Hepatocyte (in vitro differentiated cells): ENCODE results near the gene RND2. TPM values are rescaled to one million over a fixed set of nuclear protein-coding genes. Genes with fewer than 3 reads are reported as not detected.
"Not testable (repeated sequence)": the region's sequence is repeated elsewhere in the genome, so short reads cannot be mapped to it uniquely, and the experiment has no call there.

Experiments used
- DNase-seq: peaks from one replicate; pipeline ENCODE4 v3.0.0-alpha.2; 2016; ENCODE audit warnings: low spot score
- H2AFZ ChIP-seq: fragments of 200-600 bp; sonication (generic); 2 replicates; pipeline ENCODE4 v1.6.0; 2016; ENCODE audit warnings: antibody characterized with exemption, mild to moderate bottlenecking
- H3K27ac ChIP-seq: fragments of 200-600 bp; sonication (generic); 2 replicates; pipeline ENCODE4 v1.5.1; 2016; ENCODE audit warnings: mild to moderate bottlenecking
- H3K27me3 ChIP-seq: fragments of 200-600 bp; sonication (generic); 2 replicates; pipeline ENCODE4 v1.6.1; 2016
- H3K36me3 ChIP-seq: fragments of 200-600 bp; sonication (generic); replicated peaks from 2 replicates; pipeline ENCODE4 v1.5.1; 2016; ENCODE audit warnings: low read depth; ENCODE audit not compliant: insufficient read depth
- H3K4me1 ChIP-seq: fragments of 200-600 bp; sonication (generic); 2 replicates; pipeline ENCODE4 v1.5.1; 2016; ENCODE audit warnings: mild to moderate bottlenecking, moderate library complexity; ENCODE audit not compliant: insufficient read depth
- H3K4me2 ChIP-seq: fragments of 200-600 bp; sonication (generic); 2 replicates; pipeline ENCODE4 v1.6.0; 2016
- H3K4me3 ChIP-seq: fragments of 200-600 bp; sonication (generic); 2 replicates; pipeline ENCODE4 v1.5.1; 2016; ENCODE audit warnings: mild to moderate bottlenecking
- H3K79me2 ChIP-seq: fragments of 200-600 bp; sonication (generic); 2 replicates; pipeline ENCODE4 v1.6.0; 2017; ENCODE audit warnings: mild to moderate bottlenecking
- H3K9me2 ChIP-seq: fragments of 200-600 bp; sonication (generic); replicated peaks from 2 replicates; pipeline ENCODE4 v1.6.0; 2017; ENCODE audit warnings: mild to moderate bottlenecking; ENCODE audit not compliant: insufficient read depth
- H3K9me3 ChIP-seq: fragments of 200-600 bp; sonication (generic); 2 replicates; pipeline ENCODE4 v1.5.1; 2016; ENCODE audit warnings: low read depth, mild to moderate bottlenecking
- H4K20me1 ChIP-seq: fragments of 200-600 bp; sonication (generic); 2 replicates; pipeline ENCODE4 v1.6.0; 2016; ENCODE audit warnings: mild to moderate bottlenecking; ENCODE audit not compliant: insufficient read depth, poor library complexity, severe bottlenecking
- EZH2 ChIP-seq: fragments of 200-600 bp; sonication (generic); IDR thresholded peaks from 2 replicates; pipeline ENCODE4 v1.6.1; 2016; ENCODE audit warnings: antibody characterized with exemption, mild to moderate bottlenecking, borderline replicate concordance
- EZH2phosphoT487 ChIP-seq: fragments of 200-600 bp; sonication (generic); IDR thresholded peaks from one replicate; pipeline ENCODE4 v1.6.1; 2018; ENCODE audit warnings: antibody characterized with exemption, mild to moderate bottlenecking, low read depth, moderate library complexity; ENCODE audit not compliant: unreplicated experiment, severe bottlenecking
- WGBS: methylation state at CpG from one replicate; pipeline ENCODE4 v1.1.6; 2016; ENCODE audit warnings: low lambda C conversion rate; ENCODE audit errors: missing lambda C conversion rate; 5-methylcytosine and 5-hydroxymethylcytosine counted together
- polyA plus RNA-seq: library from polyadenylated mRNA; unstranded; fragments of >200 nt; fragmentation: Nextera tagmentation; extraction: Ambion mirVana; gene quantifications from 2 replicates; pipeline ENCODE4 v1.2.1, GENCODE V29; 2016
- total RNA-seq: library from RNA; depleted of rRNA; stranded (reverse); fragments of >200 nt; gene quantifications from 2 replicates; pipeline ENCODE4 v1.2.3, GENCODE V29; 2014
- TF ChIP-seq, protein P1 (sequence below): fragments of 200-600 bp; sonication (generic); IDR thresholded peaks from 2 replicates; pipeline ENCODE4 v1.5.1; 2016; ENCODE audit warnings: antibody characterized with exemption, mild to moderate bottlenecking; ENCODE audit not compliant: poor library complexity

RND2 gene
- total and polyA plus RNA-seq, 2 experiments from 2014 or later: 2.6 to 6.3 TPM

DNA sequence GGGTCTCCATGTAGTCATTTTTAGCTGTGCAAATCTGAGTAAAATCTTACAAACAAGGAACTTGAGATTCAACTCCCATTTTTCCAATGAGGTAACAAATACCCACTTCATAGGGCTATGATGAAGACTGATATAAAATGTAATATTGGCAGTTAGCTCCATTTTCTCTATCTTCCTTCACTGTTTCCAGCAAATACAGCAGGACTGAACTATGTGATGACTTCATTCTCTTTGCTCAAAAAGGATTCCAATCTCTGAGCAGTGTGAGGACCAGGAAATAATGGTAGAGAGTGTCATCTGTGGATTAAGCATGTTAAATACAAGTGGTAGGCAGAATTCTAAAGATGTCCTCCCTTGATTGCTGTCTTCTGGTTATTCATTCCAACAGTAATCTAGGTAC lies 18.3 kb downstream of the RND2 start:
- no peak overlapping the region for H3K4me3 ChIP-seq
- DNase-seq: no peak
- H3K36me3 ChIP-seq: no peaks in the 10 kb centered on the region
- H3K4me1 ChIP-seq: no peaks in the 10 kb centered on the region
- TF ChIP-seq, protein P1, sequence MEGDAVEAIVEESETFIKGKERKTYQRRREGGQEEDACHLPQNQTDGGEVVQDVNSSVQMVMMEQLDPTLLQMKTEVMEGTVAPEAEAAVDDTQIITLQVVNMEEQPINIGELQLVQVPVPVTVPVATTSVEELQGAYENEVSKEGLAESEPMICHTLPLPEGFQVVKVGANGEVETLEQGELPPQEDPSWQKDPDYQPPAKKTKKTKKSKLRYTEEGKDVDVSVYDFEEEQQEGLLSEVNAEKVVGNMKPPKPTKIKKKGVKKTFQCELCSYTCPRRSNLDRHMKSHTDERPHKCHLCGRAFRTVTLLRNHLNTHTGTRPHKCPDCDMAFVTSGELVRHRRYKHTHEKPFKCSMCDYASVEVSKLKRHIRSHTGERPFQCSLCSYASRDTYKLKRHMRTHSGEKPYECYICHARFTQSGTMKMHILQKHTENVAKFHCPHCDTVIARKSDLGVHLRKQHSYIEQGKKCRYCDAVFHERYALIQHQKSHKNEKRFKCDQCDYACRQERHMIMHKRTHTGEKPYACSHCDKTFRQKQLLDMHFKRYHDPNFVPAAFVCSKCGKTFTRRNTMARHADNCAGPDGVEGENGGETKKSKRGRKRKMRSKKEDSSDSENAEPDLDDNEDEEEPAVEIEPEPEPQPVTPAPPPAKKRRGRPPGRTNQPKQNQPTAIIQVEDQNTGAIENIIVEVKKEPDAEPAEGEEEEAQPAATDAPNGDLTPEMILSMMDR: no peak
- no peak for TF ChIP-seq EZH2
- no peak for TF ChIP-seq EZH2phosphoT487
- H3K4me2 ChIP-seq: no peak overlapping the region
- H3K9me3 ChIP-seq: no peaks in the 10 kb centered on the region
- H3K27ac ChIP-seq: no peak overlapping the region
- no peaks in the 10 kb centered on the region for H3K9me2 ChIP-seq
- H2AFZ ChIP-seq: no peak overlapping the region
- no peaks in the 10 kb centered on the region for H4K20me1 ChIP-seq
- H3K79me2 ChIP-seq: no peaks in the 10 kb centered on the region
- no peaks in the 10 kb centered on the region for H3K27me3 ChIP-seq

DNA sequence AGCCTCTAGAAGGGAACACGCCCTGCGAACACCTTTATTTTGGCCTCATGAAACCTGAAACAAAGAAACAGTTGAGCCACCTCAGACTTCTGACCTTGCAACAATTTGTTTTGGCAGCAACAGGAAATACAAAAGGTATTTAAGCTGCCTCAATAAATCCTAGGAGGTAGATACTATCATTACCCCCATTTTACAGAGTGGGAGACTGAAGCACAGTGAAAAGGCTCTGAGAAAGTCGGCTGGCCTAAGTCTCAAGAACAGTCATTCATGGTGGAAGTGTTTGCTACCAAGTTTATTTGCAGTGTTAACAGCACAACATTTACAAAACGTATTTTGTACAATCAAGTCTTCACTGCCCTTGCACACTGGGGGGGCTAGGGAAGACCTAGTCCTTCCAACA lies 19.0 kb downstream of the RND2 start:
- 90% methylated on average over 4 of the region's 4 CpGs for WGBS

DNA sequence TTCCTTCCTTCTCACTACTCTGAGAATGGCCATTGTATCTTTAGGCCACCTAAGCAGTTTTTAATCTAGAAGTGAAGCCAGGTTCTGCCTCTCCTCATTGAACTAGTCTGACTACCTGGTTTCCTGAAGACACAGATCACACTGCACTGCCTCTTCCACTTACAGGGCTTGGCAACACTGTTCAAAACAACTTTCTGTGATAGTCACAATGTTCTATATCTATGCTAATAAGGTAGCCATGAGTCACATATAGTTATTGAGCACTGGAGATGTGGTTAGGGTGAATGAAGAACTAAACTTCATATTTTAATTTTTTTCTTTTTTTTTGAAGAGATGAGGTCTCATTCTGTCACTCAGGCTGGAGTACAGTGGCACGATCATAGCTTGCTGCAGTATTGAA lies 26.9 kb downstream of the RND2 start:
- no peak overlapping the region for H3K27ac ChIP-seq
- no peak for TF ChIP-seq EZH2
- no peak for TF ChIP-seq EZH2phosphoT487
- TF ChIP-seq, protein P1: no peak
- 94% methylated on average over 1 of the region's 1 CpG for WGBS

More for the DNA sequence above, 19.0 kb downstream of the RND2 start:
- Histone ChIP-seq H3K4me1 (no peaks in the 10 kb centered on the region), H3K4me3 (no peak overlapping the region), H3K4me2 (no peak overlapping the region), H3K27me3 (no peaks in the 10 kb centered on the region), H3K79me2 (no peaks in the 10 kb centered on the region), H4K20me1 (no peaks in the 10 kb centered on the region), H3K27ac (no peak overlapping the region), H3K9me3 (no peaks in the 10 kb centered on the region), H3K9me2 (no peaks in the 10 kb centered on the region), H3K36me3 (no peaks in the 10 kb centered on the region), H2AFZ (no peak overlapping the region)
- no peak for TF ChIP-seq EZH2phosphoT487
- no peak for TF ChIP-seq EZH2
- TF ChIP-seq, protein P1: no peak
- DNase-seq: no peak

DNA sequence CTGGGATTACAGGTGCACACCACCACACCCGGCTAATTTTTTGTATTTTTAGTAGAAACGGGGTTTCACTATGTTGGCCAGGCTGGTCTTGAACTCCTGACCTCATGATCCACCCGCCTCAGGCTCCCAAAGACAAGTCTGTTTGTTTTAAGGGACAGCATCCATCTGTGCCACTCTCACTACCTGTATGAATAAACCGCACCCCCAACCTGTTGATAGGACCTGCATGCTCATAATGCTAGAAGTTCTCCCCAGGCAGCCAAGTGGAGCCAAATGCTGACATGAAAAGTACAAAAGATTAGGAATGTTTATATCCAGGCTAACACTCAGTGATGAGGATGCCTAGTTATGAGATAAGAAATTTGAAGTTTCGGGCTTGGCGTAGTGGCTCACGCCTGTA lies 28.0 kb downstream of the RND2 start:
- H3K36me3 ChIP-seq: not testable (repeated sequence)

More for the DNA sequence above, 26.9 kb downstream of the RND2 start:
- Histone ChIP-seq H3K36me3 (no peaks in the 10 kb centered on the region), H3K79me2 (no peaks in the 10 kb centered on the region), H3K27me3 (no peaks in the 10 kb centered on the region), H3K4me3 (no peak overlapping the region), H2AFZ (no peak overlapping the region), H3K9me3 (no peaks in the 10 kb centered on the region), H3K4me1 (no peaks in the 10 kb centered on the region), H4K20me1 (no peaks in the 10 kb centered on the region), H3K9me2 (no peaks in the 10 kb centered on the region), H3K4me2 (no peak overlapping the region)
- DNase-seq: no peak

More for the DNA sequence above, 28.0 kb downstream of the RND2 start:
- not testable (repeated sequence) for H3K79me2 ChIP-seq, H4K20me1 ChIP-seq, H2AFZ ChIP-seq, H3K4me2 ChIP-seq, H3K9me3 ChIP-seq, H3K27me3 ChIP-seq, H3K4me3 ChIP-seq, DNase-seq, H3K4me1 ChIP-seq, H3K27ac ChIP-seq, H3K9me2 ChIP-seq
- WGBS: 93% methylated on average over 7 of the region's 7 CpGs
